Measurements from ENCODE around the gene RHBDL1.
A peak's percentile ranks its signal among the peaks of the same experiment; 100 is the strongest.

RHBDL1 gene

DNA sequence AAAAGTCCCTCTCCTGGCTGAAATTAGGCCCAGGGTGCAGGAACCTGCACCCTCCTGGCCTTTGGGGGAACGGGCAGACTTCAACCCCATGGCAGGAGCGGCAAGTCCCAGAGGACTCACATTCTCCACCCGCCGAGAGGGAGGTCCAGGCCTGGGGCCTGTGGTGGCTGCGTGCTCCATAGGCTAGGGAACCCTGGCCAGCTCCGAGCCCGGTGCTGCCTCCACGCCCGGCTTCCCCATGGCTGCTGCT lies 50.6 kb downstream of the RHBDL1 start:
- Histone ChIP-seq H3K36me3 (ENCODE audit: insufficient read depth, low read length) (peaks cover 7% of the 10 kb centered on the region), H3K79me2 (ENCODE audit: insufficient read depth, low read length) (no peaks in the 10 kb centered on the region), H2AFZ (ENCODE audit: low read depth, low read length) (no peak overlapping the region), H3K27me3 (ENCODE audit: insufficient read depth, low read length, poor library complexity) (no peaks in the 10 kb centered on the region), H3K9me3 (ENCODE audit: insufficient read depth, low read length, severe bottlenecking) (no peaks in the 10 kb centered on the region), H3K9ac (ENCODE audit: low read depth, low read length) (no peak overlapping the region; the same call in 1 of the 2 replicates), H3K4me1 (ENCODE audit: insufficient read depth, low read length) (peaks cover 26% of the 10 kb centered on the region), H3K27ac (ENCODE audit: low read length) (no peak overlapping the region), H3K4me2 (ENCODE audit: insufficient read depth, low read length) (peak overlapping the region; percentile 93), H4K20me1 (ENCODE audit: insufficient read depth, low read length) (peaks cover 35% of the 10 kb centered on the region), H3K4me3 (ENCODE audit: low read depth in 1 of 2, low read length in 2 of 2) (peak overlapping the region in 1 of 2 experiments; percentile 72; a peak in 1 of 4 replicates)
- TF ChIP-seq, protein P1, sequence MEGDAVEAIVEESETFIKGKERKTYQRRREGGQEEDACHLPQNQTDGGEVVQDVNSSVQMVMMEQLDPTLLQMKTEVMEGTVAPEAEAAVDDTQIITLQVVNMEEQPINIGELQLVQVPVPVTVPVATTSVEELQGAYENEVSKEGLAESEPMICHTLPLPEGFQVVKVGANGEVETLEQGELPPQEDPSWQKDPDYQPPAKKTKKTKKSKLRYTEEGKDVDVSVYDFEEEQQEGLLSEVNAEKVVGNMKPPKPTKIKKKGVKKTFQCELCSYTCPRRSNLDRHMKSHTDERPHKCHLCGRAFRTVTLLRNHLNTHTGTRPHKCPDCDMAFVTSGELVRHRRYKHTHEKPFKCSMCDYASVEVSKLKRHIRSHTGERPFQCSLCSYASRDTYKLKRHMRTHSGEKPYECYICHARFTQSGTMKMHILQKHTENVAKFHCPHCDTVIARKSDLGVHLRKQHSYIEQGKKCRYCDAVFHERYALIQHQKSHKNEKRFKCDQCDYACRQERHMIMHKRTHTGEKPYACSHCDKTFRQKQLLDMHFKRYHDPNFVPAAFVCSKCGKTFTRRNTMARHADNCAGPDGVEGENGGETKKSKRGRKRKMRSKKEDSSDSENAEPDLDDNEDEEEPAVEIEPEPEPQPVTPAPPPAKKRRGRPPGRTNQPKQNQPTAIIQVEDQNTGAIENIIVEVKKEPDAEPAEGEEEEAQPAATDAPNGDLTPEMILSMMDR (IDR thresholded peaks at IDR 0.05; ENCODE audit: borderline replicate concordance, extremely low read depth, low read length, poor library complexity, severe bottlenecking), result no peak
- no peak for TF ChIP-seq EZH2 (IDR thresholded peaks at IDR 0.05; ENCODE audit: borderline replicate concordance, low read depth, low read length, severe bottlenecking)
- no peak for DNase-seq
- no peak for ATAC-seq (ENCODE audit: insufficient read depth, low read depth)

DNA sequence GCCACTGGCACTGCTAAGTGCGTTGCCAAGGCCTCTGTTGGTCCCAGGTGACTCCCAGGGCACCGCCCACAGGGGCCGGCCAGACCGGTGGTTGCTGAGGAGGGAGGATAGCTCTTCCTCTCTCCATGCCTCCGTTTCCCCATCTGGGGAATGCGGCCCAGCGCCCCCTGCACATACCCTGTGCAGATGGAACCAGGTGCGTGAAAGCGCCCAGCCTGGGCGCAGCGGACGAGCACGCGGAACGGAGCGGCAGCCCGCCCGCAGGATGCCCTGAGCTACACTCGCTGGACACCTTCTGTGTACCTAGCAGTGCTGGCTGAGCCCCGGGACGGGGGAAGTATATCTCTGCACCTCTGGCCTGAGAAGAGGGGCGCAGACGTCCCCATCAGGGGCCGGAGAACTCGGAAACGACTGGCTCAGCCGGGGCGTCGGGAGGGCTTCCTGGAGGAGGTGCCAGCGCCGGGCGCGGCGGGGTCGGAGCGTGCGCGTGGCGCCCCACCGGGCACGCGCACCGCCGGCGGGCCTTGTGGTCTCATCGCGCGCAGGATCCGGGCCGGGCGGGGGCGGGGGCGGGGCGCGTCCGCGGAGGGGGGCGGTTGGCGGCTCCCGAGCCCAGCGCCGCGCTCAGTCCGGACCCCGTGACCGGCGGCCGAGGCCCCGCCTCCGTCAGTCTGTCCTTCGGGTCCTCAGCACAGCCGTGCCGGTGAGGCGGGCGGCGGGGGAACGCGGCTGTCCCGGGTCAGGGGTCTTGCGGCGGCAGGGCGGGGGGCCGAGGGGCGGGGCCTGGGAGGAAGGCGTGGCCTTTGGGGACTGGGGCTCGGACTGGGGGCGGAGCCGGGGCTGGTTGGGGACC lies 51.2 kb downstream of the RHBDL1 start, which contains the start of the genes CCDC78 and HAGHL:
TSS of gene CCDC78 (minus strand) at position 6 of the 853 bp plus-strand sequence. CDS start 76 bp downstream, outside the sequence.
TSS of gene HAGHL (plus strand) at position 669 of the 853 bp plus-strand sequence. CDS start 404 bp downstream, outside the sequence.
- DNase-seq (peak; percentile 72), ATAC-seq (ENCODE audit: insufficient read depth, low read depth) (peak; percentile 56)
- peak within 1 kb of the TSS; percentile 65 for H3K9ac ChIP-seq (ENCODE audit: low read depth, low read length)
- H3K27ac ChIP-seq (ENCODE audit: low read length), result peak within 1 kb of the TSS; percentile 45; the same call in 1 of the 2 replicates
- TF ChIP-seq, protein P1 (IDR thresholded peaks at IDR 0.05; ENCODE audit: borderline replicate concordance, extremely low read depth, low read length, poor library complexity, severe bottlenecking), result no peak
- TF ChIP-seq EZH2 (IDR thresholded peaks at IDR 0.05; ENCODE audit: borderline replicate concordance, low read depth, low read length, severe bottlenecking), result no peak
- H3K27me3 ChIP-seq (ENCODE audit: insufficient read depth, low read length, poor library complexity), result no peaks in the 10 kb centered on the region
- H3K79me2 ChIP-seq (ENCODE audit: insufficient read depth, low read length), result no peaks in the 10 kb centered on the region
- peak within 1 kb of the TSS; percentile 93 for H3K4me2 ChIP-seq (ENCODE audit: insufficient read depth, low read length)
- peak within 1 kb of the TSS; percentile 66 for H2AFZ ChIP-seq (ENCODE audit: low read depth, low read length)
- peaks cover 31% of the 10 kb centered on the region for H4K20me1 ChIP-seq (ENCODE audit: insufficient read depth, low read length)
- no peaks in the 10 kb centered on the region for H3K9me3 ChIP-seq (ENCODE audit: insufficient read depth, low read length, severe bottlenecking)
- H3K4me3 ChIP-seq (ENCODE audit: low read depth in 1 of 2, low read length in 2 of 2), result peak within 1 kb of the TSS; percentile 27 to 72; a peak in 3 of 4 replicates
- peaks cover 13% of the 10 kb centered on the region for H3K36me3 ChIP-seq (ENCODE audit: insufficient read depth, low read length)
- H3K4me1 ChIP-seq (ENCODE audit: insufficient read depth, low read length), result peaks cover 20% of the 10 kb centered on the region

DNA sequence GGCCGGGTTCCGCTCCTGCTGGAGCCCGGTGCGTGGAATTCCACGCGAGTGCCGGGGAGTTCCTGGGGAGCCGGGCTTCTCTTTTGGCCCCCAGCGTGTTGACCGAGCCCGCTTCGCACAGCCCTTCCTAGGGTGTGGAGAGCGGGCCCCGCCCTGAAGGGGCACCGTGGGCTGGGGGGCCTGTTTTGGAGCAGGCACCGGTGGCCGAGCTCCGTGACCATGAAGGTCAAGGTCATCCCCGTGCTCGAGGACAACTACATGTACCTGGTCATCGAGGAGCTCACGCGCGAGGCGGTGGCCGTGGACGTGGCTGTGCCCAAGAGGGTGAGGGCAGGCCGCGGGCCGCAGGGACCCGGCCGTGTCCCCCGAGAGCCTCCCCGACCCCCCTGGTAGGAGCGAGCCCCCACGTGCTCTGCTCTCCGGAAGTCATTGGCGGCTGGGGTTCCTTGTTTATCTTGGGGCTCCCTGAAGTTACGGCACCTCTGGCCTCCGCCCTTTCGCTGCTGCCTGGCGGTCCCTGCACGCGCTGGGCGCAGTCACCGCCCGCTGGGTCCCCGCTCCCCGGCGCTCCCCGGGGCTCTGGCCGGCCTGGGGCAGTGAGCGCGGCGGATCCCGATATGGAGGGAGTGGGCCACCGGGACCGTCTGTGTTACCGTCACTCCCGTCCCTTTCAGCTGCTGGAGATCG lies 52.0 kb downstream of the RHBDL1 start:
- H3K27ac ChIP-seq (ENCODE audit: low read length), result peak overlapping the region; percentile 45; the same call in 1 of the 2 replicates
- H3K36me3 ChIP-seq (ENCODE audit: insufficient read depth, low read length), result peaks cover 20% of the 10 kb centered on the region
- peaks cover 24% of the 10 kb centered on the region for H4K20me1 ChIP-seq (ENCODE audit: insufficient read depth, low read length)
- no peak for DNase-seq
- peaks cover 14% of the 10 kb centered on the region for H3K4me1 ChIP-seq (ENCODE audit: insufficient read depth, low read length)
- H3K27me3 ChIP-seq (ENCODE audit: insufficient read depth, low read length, poor library complexity), result no peaks in the 10 kb centered on the region
- peak overlapping the region; percentile 65 for H3K9ac ChIP-seq (ENCODE audit: low read depth, low read length)
- H3K4me2 ChIP-seq (ENCODE audit: insufficient read depth, low read length), result peak overlapping the region; percentile 93
- TF ChIP-seq, protein P1 (IDR thresholded peaks at IDR 0.05; ENCODE audit: borderline replicate concordance, extremely low read depth, low read length, poor library complexity, severe bottlenecking), result no peak
- no peak for TF ChIP-seq EZH2 (IDR thresholded peaks at IDR 0.05; ENCODE audit: borderline replicate concordance, low read depth, low read length, severe bottlenecking)
- H3K79me2 ChIP-seq (ENCODE audit: insufficient read depth, low read length), result no peaks in the 10 kb centered on the region
- peak overlapping the region; percentile 66 for H2AFZ ChIP-seq (ENCODE audit: low read depth, low read length)
- no peaks in the 10 kb centered on the region for H3K9me3 ChIP-seq (ENCODE audit: insufficient read depth, low read length, severe bottlenecking)
- peak overlapping the region; percentile 27 to 72; a peak in 3 of 4 replicates for H3K4me3 ChIP-seq (ENCODE audit: low read depth in 1 of 2, low read length in 2 of 2)
- ATAC-seq (ENCODE audit: insufficient read depth, low read depth), result no peak
